DMS53 treated with DMSO at 0.1 percent for 48 hours (cell line): ENCODE data around the gene PRRC2C.
"Not testable (repeated sequence)": the region's sequence is repeated elsewhere in the genome, so short reads cannot be mapped to it uniquely, and the experiment has no call there.

Experiments used
- DNase-seq: peaks from one replicate; lab custom pipeline; 2025; ENCODE audit not compliant: unreplicated experiment; lab: John Stamatoyannopoulos, UW

PRRC2C gene

GRCh38 chr1:171495444-171495843 lies 10.1 kb downstream of the PRRC2C start:
- DNase-seq: no peak

- DNase-seq: no peak
Observed at GRCh38 chr1:171500304-171500703, 15.0 kb downstream of the PRRC2C start.

GRCh38 chr1:171500803-171501202 lies 15.5 kb downstream of the PRRC2C start:
- DNase-seq: no peak

- no peak for DNase-seq
Observed at GRCh38 chr1:171501305-171502024, 16.1 kb downstream of the PRRC2C start.

- no peak for DNase-seq
Observed at GRCh38 chr1:171506525-171507304, 21.4 kb downstream of the PRRC2C start.

DNA sequence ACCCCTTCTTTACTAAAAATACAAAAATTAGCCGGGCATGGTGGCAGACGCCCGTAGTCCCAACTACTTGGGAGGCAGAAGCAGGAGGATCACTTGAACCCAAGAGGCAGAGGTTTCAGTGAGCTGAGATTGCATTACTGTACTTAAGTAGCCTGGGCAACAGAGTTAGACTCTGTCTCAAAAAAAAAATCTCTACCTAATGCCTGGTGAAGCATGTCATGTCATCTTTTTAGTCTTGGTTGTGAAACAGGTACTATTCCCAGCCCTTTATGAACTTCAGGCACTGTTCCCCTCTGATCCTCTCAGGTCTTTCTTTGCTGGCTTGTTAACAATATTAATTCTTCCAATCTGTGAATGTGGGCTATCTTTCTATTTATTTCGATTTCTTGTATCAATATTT lies 22.1 kb downstream of the PRRC2C start:
- DNase-seq: no peak

DNA sequence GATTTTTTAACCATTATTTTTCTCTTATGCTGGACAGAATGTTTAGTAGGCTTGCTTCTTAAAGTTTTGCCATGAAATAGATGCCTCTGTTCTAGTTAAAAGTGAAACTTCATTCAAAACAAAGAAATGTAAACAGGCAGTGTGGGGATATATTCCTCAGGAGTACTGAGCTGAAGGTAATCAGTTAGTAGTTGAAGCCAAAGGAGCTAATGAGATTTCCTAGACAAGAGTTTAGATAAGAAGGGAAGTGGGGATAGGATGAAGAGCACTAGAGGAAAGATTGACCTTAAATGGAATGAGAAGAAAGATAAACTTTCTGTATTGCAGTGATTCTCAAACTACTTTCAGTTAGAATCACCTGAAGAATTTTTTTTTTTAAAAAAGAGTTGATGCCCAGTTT lies 23.9 kb downstream of the PRRC2C start:
- no peak for DNase-seq

- DNase-seq: no peak
Observed at GRCh38 chr1:171513743-171514142, 28.4 kb downstream of the PRRC2C start.

DNA sequence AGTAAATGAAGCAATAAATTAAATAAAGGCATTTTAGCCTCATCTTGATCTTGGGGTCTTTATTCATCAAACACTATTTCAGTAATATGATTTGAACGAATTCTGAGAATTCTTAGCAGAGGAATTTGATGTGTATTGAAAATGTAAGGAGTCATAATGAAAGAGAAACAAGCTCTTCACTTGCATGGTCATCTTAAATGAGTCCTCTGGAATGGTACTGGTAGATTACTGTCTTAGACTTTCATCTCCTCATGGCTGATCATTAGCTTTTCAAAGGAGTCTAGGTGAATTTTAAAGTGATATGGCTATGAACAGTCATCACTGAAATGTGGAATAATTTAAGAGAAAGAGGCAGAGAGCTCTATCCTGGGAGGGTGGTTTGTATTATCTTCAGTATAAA lies 30.0 kb downstream of the PRRC2C start:
- no peak for DNase-seq

- DNase-seq: no peak
Observed at GRCh38 chr1:171515741-171516140, 30.4 kb downstream of the PRRC2C start.

DNA sequence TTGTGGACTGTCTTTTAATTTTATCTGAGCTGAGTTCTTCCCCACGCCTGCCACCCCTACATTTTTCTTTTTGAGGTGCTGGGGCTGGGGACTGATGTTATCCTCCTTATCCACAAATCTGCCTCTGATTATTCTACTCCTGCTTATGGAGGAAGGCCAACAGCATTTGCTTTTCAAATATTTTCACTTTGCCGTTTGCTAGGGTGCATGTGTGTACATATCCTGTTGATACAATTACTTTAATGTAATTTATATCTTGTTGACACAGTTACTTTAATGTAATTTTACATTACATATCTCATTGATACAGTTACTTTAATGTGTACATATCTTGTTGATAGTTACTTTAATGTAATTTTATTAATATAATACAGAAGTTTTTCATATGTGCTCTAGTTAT lies 36.2 kb downstream of the PRRC2C start:
- DNase-seq: no peak

DNA sequence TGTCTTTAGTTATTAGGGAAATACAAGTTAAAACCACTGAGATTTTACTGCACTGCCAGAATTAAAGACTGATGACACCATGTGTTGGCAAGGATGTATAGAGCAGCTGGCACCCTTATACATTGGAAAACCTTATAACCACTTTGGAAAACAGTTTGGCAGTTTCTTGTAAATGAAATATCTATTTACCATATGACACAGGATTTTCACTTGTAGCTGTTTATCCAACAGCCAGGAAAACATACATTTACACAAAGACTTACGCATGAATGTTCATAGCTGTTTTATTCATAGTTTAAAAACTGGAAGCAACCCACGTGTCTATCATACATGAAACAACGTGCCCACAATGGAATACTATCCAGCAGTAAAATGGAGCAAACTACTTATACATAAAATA lies 45.3 kb downstream of the PRRC2C start:
- no peak for DNase-seq

DNA sequence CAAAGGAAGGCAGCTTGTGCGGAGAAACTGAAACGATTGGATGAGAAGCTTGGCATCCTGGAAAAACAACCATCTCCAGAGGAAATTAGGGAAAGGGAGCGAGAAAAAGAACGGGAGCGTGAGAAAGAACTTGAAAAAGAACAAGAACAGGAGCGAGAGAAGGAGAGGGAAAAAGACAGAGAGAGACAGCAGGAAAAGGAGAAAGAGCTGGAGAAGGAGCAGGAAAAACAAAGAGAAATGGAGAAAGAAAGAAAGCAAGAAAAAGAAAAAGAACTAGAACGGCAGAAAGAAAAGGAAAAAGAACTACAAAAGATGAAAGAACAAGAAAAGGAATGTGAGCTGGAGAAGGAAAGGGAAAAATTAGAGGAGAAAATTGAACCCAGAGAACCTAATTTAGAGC lies 47.2 kb downstream of the PRRC2C start:
- no peak for DNase-seq

- no peak for DNase-seq
Observed at GRCh38 chr1:171545523-171545922, 60.2 kb downstream of the PRRC2C start.

DNA sequence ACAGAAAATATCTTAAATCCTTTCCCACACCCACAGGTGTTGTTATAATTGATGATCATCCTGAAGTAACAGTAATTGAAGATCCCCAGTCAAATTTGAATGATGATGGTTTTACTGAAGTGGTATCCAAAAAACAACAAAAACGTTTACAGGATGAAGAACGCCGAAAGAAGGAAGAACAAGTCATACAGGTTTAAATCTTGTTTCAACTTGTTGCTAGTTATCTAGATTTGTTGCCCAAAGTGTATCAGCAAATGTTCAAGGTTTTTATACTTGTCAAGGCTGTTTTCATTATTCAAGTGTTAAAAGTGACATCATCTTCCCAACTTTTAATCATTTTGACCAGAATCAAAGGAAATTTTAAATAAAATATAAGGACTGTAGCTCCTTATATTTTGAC lies 64.7 kb downstream of the PRRC2C start:
- DNase-seq: no peak

GRCh38 chr1:171550598-171551100 lies 65.3 kb downstream of the PRRC2C start:
- DNase-seq: not testable (repeated sequence)

DNA sequence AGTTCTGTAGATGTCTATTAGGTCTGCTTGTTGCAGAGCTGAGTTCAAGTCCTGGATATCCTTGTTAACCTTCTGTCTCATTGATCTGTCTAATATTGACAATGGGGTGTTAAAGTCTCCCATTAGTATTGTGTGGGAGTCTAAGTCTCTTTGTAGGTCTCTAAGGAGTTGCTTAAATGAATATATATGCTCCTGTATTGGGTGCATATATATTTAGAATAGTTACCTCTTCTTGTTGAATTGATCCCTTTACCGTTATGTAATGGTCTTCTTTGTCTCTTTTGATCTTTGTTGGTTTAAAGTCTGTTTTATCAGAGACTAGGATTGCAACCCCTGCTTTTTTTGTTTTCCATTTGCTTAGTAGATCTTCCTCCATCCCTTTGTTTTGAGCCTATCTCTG lies 68.6 kb downstream of the PRRC2C start:
- not testable (repeated sequence) for DNase-seq

DNA sequence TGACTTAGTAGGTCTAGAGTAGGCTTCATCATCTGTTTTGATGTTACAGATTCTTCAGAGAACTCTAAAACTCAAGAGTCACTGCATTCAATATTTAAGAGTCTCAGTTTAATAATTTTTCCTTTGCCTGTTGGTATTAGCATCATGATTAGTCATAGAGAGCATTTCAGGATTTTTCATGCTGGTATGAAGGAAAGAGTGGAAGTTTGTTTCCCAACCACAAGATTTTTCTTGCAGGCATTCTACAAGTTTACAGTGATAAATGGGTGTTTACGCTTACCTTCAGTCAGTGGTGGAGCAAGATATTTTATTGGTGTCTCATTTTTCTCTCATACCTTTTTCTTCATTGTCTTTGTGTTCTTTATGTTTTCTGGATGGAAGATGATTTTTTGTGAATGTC lies 78.3 kb downstream of the PRRC2C start:
- DNase-seq: no peak

GRCh38 chr1:171566467-171566866 lies 81.1 kb downstream of the PRRC2C start:
- DNase-seq: no peak

GRCh38 chr1:171570295-171570694 lies 85.0 kb downstream of the PRRC2C start:
- DNase-seq: no peak

- DNase-seq: no peak
Observed at GRCh38 chr1:171576144-171576543, 90.8 kb downstream of the PRRC2C start.

GRCh38 chr1:171581226-171581625 lies 95.9 kb downstream of the PRRC2C start:
- DNase-seq: no peak
